ENCODE data around the gene WNT5A. TPM values are rescaled to one million over a fixed set of nuclear protein-coding genes. Genes with fewer than 3 reads are reported as not detected.

The WNT5A gene
- total RNA-seq, 4 donors from 2014 or later = 8.9 to 13.9 (median 9.3) TPM

DNA sequence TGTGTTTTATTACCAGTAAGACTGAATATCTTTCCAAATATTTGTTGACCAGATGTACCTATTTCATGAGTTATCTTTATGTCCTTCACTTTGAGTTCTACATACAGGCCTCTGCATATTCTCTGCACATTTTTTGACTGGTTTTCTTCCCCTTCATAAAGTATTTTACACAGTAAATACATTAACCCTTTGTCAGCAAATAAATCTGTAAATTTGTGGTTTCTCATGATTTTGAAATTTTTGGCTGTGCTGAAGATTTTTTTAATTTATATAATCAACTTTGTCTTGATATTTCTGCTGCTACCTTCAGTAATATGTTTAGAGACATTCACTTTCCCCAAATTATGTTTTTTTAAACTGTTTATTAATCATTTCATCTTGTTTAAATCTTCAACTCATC lies 50.5 kb downstream of the WNT5A start:
- Histone ChIP-seq H3K4me1 (no peaks in the 10 kb centered on the region), H3K27me3 (peaks cover 4% of the 10 kb centered on the region), H3K9me3 (no peaks in the 10 kb centered on the region), H3K27ac (no peak overlapping the region), H3K4me3 (no peak overlapping the region), H3K36me3 (no peaks in the 10 kb centered on the region)
- TF ChIP-seq POLR2AphosphoS5 (IDR thresholded peaks at IDR 0.05) = no peak
- no peak for TF ChIP-seq EP300 (IDR thresholded peaks at IDR 0.05)
- TF ChIP-seq, protein P1, sequence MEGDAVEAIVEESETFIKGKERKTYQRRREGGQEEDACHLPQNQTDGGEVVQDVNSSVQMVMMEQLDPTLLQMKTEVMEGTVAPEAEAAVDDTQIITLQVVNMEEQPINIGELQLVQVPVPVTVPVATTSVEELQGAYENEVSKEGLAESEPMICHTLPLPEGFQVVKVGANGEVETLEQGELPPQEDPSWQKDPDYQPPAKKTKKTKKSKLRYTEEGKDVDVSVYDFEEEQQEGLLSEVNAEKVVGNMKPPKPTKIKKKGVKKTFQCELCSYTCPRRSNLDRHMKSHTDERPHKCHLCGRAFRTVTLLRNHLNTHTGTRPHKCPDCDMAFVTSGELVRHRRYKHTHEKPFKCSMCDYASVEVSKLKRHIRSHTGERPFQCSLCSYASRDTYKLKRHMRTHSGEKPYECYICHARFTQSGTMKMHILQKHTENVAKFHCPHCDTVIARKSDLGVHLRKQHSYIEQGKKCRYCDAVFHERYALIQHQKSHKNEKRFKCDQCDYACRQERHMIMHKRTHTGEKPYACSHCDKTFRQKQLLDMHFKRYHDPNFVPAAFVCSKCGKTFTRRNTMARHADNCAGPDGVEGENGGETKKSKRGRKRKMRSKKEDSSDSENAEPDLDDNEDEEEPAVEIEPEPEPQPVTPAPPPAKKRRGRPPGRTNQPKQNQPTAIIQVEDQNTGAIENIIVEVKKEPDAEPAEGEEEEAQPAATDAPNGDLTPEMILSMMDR (IDR thresholded peaks at IDR 0.05) = no peak
- TF ChIP-seq POLR2A (IDR thresholded peaks at IDR 0.05) = no peak
- DNase-seq (ENCODE audit: low spot score in 2 of 2) = no peak

DNA sequence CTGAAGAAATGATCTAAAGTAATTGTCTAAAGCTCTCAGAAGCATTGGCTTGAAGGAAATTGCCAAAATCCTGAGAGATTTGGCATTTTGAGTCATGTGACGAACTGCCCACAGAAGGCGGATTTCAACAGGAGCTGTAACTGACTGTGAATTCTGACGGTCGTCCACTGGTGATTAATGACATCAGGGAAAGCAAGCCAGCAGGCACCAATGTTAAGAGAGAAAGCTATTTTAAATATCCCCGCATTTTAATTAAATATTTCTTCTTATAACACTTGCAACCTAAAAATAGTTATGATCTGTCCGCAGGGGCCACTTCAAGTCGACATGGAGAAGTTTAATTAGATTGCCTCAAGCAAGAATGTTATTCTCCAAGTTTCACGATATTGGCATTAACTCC lies 51.6 kb downstream of the WNT5A start:
- WGBS = 52% methylated on average over 8 of the region's 8 CpGs
- H3K9me3 ChIP-seq = no peaks in the 10 kb centered on the region
- no peak for DNase-seq (ENCODE audit: low spot score in 2 of 2)
- no peaks in the 10 kb centered on the region for H3K4me1 ChIP-seq
- H3K36me3 ChIP-seq = no peaks in the 10 kb centered on the region
- H3K4me3 ChIP-seq = no peak overlapping the region
- TF ChIP-seq EP300 (IDR thresholded peaks at IDR 0.05) (no peak), POLR2A (IDR thresholded peaks at IDR 0.05) (no peak), POLR2AphosphoS5 (IDR thresholded peaks at IDR 0.05) (no peak)
- TF ChIP-seq, protein P1 (IDR thresholded peaks at IDR 0.05) = no peak
- H3K27ac ChIP-seq = no peak overlapping the region
- H3K27me3 ChIP-seq = peaks cover 4% of the 10 kb centered on the region

DNA sequence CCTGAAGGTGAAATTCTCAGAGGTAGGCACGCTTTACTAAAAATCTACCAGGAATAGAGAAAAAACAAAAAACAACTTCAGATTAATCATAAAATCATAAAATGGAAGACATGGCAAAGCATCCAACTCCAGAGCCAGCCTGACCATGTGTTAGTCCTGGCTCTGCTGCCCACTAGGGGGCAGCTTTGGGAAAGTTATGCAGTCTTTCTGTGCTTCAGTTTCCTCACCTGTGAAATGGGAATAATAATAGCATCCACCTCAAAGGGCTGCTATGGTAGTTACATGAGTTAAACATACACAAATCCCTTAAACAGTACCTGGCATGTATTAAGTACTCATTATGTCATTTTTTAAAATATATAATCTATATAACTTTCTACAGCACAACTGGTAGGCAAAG lies 52.3 kb downstream of the WNT5A start:
- Histone ChIP-seq H3K36me3 (no peaks in the 10 kb centered on the region), H3K4me1 (no peaks in the 10 kb centered on the region), H3K27me3 (peaks cover 4% of the 10 kb centered on the region), H3K27ac (no peak overlapping the region), H3K9me3 (no peaks in the 10 kb centered on the region), H3K4me3 (no peak overlapping the region)
- no peak for DNase-seq (ENCODE audit: low spot score in 2 of 2)
- WGBS = 0% methylated on average over 1 of the region's 1 CpG
- TF ChIP-seq, protein P1 (IDR thresholded peaks at IDR 0.05) = no peak
- TF ChIP-seq POLR2AphosphoS5 (IDR thresholded peaks at IDR 0.05) (no peak), POLR2A (IDR thresholded peaks at IDR 0.05) (no peak), EP300 (IDR thresholded peaks at IDR 0.05) (no peak)

DNA sequence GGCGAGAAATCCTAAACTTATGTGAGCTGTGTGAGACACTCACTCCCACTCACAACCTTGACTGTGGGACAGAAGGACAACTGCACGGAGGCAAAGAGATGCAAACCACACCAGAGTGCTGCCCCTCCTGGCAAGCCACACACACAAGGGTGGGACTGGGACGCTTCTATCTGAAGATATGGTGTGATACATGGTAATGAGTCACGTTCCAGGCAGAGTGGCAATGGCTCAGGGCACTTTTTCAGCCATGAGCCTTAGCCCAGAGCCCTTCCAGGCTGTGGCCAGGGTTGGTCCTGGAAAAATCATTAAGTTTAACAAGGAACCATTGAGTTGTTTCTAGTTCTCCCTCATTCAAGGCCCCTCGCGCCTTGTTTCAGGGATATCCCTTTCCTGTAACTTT lies 56.1 kb downstream of the WNT5A start:
- peaks cover 4% of the 10 kb centered on the region for H3K27me3 ChIP-seq
- no peak overlapping the region for H3K4me3 ChIP-seq
- DNase-seq (ENCODE audit: low spot score in 2 of 2) = no peak
- H3K27ac ChIP-seq = no peak overlapping the region
- TF ChIP-seq, protein P1 (IDR thresholded peaks at IDR 0.05) = no peak
- TF ChIP-seq EP300 (IDR thresholded peaks at IDR 0.05) (no peak), POLR2A (IDR thresholded peaks at IDR 0.05) (no peak)
- no peaks in the 10 kb centered on the region for H3K9me3 ChIP-seq
- WGBS = 80% methylated on average over 6 of the region's 6 CpGs
- no peaks in the 10 kb centered on the region for H3K36me3 ChIP-seq
- H3K4me1 ChIP-seq = no peaks in the 10 kb centered on the region

DNA sequence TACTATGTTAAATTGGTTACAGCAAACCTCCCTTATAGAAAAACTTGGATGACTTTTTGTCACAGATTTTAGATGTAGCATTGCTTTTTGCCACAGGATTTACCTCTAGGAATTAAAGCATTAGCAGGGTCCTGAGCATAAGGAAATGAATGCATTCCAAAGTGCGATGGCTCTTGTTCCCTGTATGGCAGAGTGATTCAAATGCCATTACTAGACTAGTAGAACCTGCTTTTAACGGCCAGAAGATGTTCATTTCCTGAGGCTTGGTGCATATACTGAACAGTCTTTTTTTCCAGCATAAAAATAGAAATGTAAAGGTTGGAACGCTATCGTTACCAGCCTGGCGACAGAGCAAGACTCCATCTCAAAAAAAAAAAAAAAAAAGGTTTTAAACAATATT lies 59.4 kb downstream of the WNT5A start:
- no peaks in the 10 kb centered on the region for H3K9me3 ChIP-seq
- WGBS = 24% methylated on average over 5 of the region's 5 CpGs
- H3K36me3 ChIP-seq = no peaks in the 10 kb centered on the region
- H3K4me3 ChIP-seq = no peak overlapping the region
- no peak for DNase-seq (ENCODE audit: low spot score in 2 of 2)
- no peaks in the 10 kb centered on the region for H3K4me1 ChIP-seq
- no peak overlapping the region for H3K27ac ChIP-seq
- H3K27me3 ChIP-seq = no peaks in the 10 kb centered on the region
- no peak for TF ChIP-seq EP300 (IDR thresholded peaks at IDR 0.05)
- TF ChIP-seq POLR2AphosphoS5 (IDR thresholded peaks at IDR 0.05) = no peak

DNA sequence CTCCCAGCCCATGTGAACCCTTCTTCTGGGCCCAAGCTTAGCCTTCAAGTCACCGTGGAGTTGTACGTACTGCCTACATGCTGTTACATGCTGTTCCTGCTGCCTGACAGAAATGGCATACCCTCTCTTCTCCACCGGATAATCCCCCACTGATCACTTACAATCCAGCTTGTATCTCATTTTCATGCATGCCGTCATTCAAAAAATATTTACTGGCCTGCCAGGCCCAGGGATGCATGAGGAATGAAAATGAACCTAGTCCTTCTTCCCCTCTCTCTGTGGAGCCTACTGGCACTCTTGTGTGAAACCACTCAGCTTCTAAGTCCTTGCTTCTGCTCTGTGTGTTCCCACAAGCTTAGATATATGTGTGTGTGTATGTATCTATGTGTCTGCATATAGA lies 60.6 kb downstream of the WNT5A start:
- H3K27ac ChIP-seq = no peak overlapping the region
- no peaks in the 10 kb centered on the region for H3K9me3 ChIP-seq
- no peaks in the 10 kb centered on the region for H3K27me3 ChIP-seq
- H3K4me1 ChIP-seq = no peaks in the 10 kb centered on the region
- 55% methylated on average over 4 of the region's 4 CpGs for WGBS
- no peaks in the 10 kb centered on the region for H3K36me3 ChIP-seq
- TF ChIP-seq, protein P1 (IDR thresholded peaks at IDR 0.05) = no peak
- TF ChIP-seq POLR2A (IDR thresholded peaks at IDR 0.05) = no peak
- H3K4me3 ChIP-seq = no peak overlapping the region
- no peak for DNase-seq (ENCODE audit: low spot score in 2 of 2)
